Hepatocyte (in vitro differentiated cells): ENCODE measurements around the gene BACH2. TPM values are rescaled to one million over a fixed set of nuclear protein-coding genes. Genes with fewer than 3 reads are reported as not detected.
A peak's percentile ranks its signal among the peaks of the same experiment; 100 is the strongest.

Experiments
- DNase-seq: peaks from one replicate; pipeline ENCODE4 v3.0.0-alpha.2; 2016; ENCODE audit warnings: low spot score
- H2AFZ ChIP-seq: fragments of 200-600 bp; sonication (generic); 2 replicates; pipeline ENCODE4 v1.6.0; 2016; ENCODE audit warnings: antibody characterized with exemption, mild to moderate bottlenecking
- H3K27ac ChIP-seq: fragments of 200-600 bp; sonication (generic); 2 replicates; pipeline ENCODE4 v1.5.1; 2016; ENCODE audit warnings: mild to moderate bottlenecking
- H3K27me3 ChIP-seq: fragments of 200-600 bp; sonication (generic); 2 replicates; pipeline ENCODE4 v1.6.1; 2016
- H3K36me3 ChIP-seq: fragments of 200-600 bp; sonication (generic); replicated peaks from 2 replicates; pipeline ENCODE4 v1.5.1; 2016; ENCODE audit warnings: low read depth; ENCODE audit not compliant: insufficient read depth
- H3K4me1 ChIP-seq: fragments of 200-600 bp; sonication (generic); 2 replicates; pipeline ENCODE4 v1.5.1; 2016; ENCODE audit warnings: mild to moderate bottlenecking, moderate library complexity; ENCODE audit not compliant: insufficient read depth
- H3K4me2 ChIP-seq: fragments of 200-600 bp; sonication (generic); 2 replicates; pipeline ENCODE4 v1.6.0; 2016
- H3K4me3 ChIP-seq: fragments of 200-600 bp; sonication (generic); 2 replicates; pipeline ENCODE4 v1.5.1; 2016; ENCODE audit warnings: mild to moderate bottlenecking
- H3K79me2 ChIP-seq: fragments of 200-600 bp; sonication (generic); 2 replicates; pipeline ENCODE4 v1.6.0; 2017; ENCODE audit warnings: mild to moderate bottlenecking
- H3K9me2 ChIP-seq: fragments of 200-600 bp; sonication (generic); replicated peaks from 2 replicates; pipeline ENCODE4 v1.6.0; 2017; ENCODE audit warnings: mild to moderate bottlenecking; ENCODE audit not compliant: insufficient read depth
- H3K9me3 ChIP-seq: fragments of 200-600 bp; sonication (generic); 2 replicates; pipeline ENCODE4 v1.5.1; 2016; ENCODE audit warnings: low read depth, mild to moderate bottlenecking
- H4K20me1 ChIP-seq: fragments of 200-600 bp; sonication (generic); 2 replicates; pipeline ENCODE4 v1.6.0; 2016; ENCODE audit warnings: mild to moderate bottlenecking; ENCODE audit not compliant: insufficient read depth, poor library complexity, severe bottlenecking
- CTCF ChIP-seq: fragments of 200-600 bp; sonication (generic); IDR thresholded peaks from 2 replicates; pipeline ENCODE4 v1.5.1; 2016; ENCODE audit warnings: antibody characterized with exemption, mild to moderate bottlenecking; ENCODE audit not compliant: poor library complexity
- EZH2 ChIP-seq: fragments of 200-600 bp; sonication (generic); IDR thresholded peaks from 2 replicates; pipeline ENCODE4 v1.6.1; 2016; ENCODE audit warnings: antibody characterized with exemption, mild to moderate bottlenecking, borderline replicate concordance
- EZH2phosphoT487 ChIP-seq: fragments of 200-600 bp; sonication (generic); IDR thresholded peaks from one replicate; pipeline ENCODE4 v1.6.1; 2018; ENCODE audit warnings: antibody characterized with exemption, mild to moderate bottlenecking, low read depth, moderate library complexity; ENCODE audit not compliant: unreplicated experiment, severe bottlenecking
- WGBS: methylation state at CpG from one replicate; pipeline ENCODE4 v1.1.6; 2016; ENCODE audit warnings: low lambda C conversion rate; ENCODE audit errors: missing lambda C conversion rate; 5-methylcytosine and 5-hydroxymethylcytosine counted together
- polyA plus RNA-seq: library from polyadenylated mRNA; unstranded; fragments of >200 nt; fragmentation: Nextera tagmentation; extraction: Ambion mirVana; gene quantifications from 2 replicates; pipeline ENCODE4 v1.2.1, GENCODE V29; 2016
- total RNA-seq: library from RNA; depleted of rRNA; stranded (reverse); fragments of >200 nt; gene quantifications from 2 replicates; pipeline ENCODE4 v1.2.3, GENCODE V29; 2014

The BACH2 gene
- total and polyA plus RNA-seq, 2 experiments from 2014 or later: 2.3 to 2.6 TPM

GRCh38 chr6:90274451-90275030, 22.1 kb downstream of the BACH2 start:
- no peaks in the 10 kb centered on the region for H3K36me3 ChIP-seq
- TF ChIP-seq EZH2phosphoT487 (no peak), CTCF (no peak), EZH2 (no peak)
- no peaks in the 10 kb centered on the region for H4K20me1 ChIP-seq
- no peak overlapping the region for H3K4me2 ChIP-seq
- no peaks in the 10 kb centered on the region for H3K9me3 ChIP-seq
- H3K9me2 ChIP-seq: no peaks in the 10 kb centered on the region
- H3K27me3 ChIP-seq: no peaks in the 10 kb centered on the region
- H3K4me3 ChIP-seq: no peak overlapping the region
- no peak overlapping the region for H2AFZ ChIP-seq
- H3K27ac ChIP-seq: no peak overlapping the region
- no peaks in the 10 kb centered on the region for H3K79me2 ChIP-seq
- WGBS: 78% methylated on average over 9 of the region's 9 CpGs
- no peak for DNase-seq
- H3K4me1 ChIP-seq: peaks cover 6% of the 10 kb centered on the region

GRCh38 chr6:90273863-90274262, 22.8 kb downstream of the BACH2 start:
- Histone ChIP-seq H3K27ac (peak overlapping the region; percentile 9), H3K27me3 (no peaks in the 10 kb centered on the region), H3K4me1 (peaks cover 6% of the 10 kb centered on the region), H3K4me3 (no peak overlapping the region), H3K9me2 (no peaks in the 10 kb centered on the region), H2AFZ (no peak overlapping the region), H3K4me2 (no peak overlapping the region), H4K20me1 (no peaks in the 10 kb centered on the region), H3K36me3 (no peaks in the 10 kb centered on the region), H3K9me3 (no peaks in the 10 kb centered on the region), H3K79me2 (no peaks in the 10 kb centered on the region)
- no peak for TF ChIP-seq EZH2phosphoT487
- no peak for TF ChIP-seq CTCF
- no peak for DNase-seq
- WGBS: 35% methylated on average over 5 of the region's 5 CpGs

GRCh38 chr6:90272895-90273294, 23.7 kb downstream of the BACH2 start:
- no peak overlapping the region for H2AFZ ChIP-seq
- H3K4me3 ChIP-seq: no peak overlapping the region
- no peak overlapping the region for H3K27ac ChIP-seq
- TF ChIP-seq EZH2phosphoT487 (no peak), CTCF (no peak), EZH2 (no peak)
- H3K36me3 ChIP-seq: no peaks in the 10 kb centered on the region
- H3K9me3 ChIP-seq: no peaks in the 10 kb centered on the region
- no peaks in the 10 kb centered on the region for H3K79me2 ChIP-seq
- H4K20me1 ChIP-seq: no peaks in the 10 kb centered on the region
- no peaks in the 10 kb centered on the region for H3K27me3 ChIP-seq
- no peak overlapping the region for H3K4me2 ChIP-seq
- no peaks in the 10 kb centered on the region for H3K9me2 ChIP-seq
- no peak for DNase-seq
- H3K4me1 ChIP-seq: peaks cover 6% of the 10 kb centered on the region
- WGBS: 99% methylated on average over 5 of the region's 5 CpGs
